SIG-M5 treated with dmso at 0.1 percent for 504 hours (cell line): Measurements from ENCODE around the gene GDPD4.

Experiments
- DNase-seq: peaks from one replicate; lab custom pipeline; 2025; ENCODE audit not compliant: unreplicated experiment; lab: John Stamatoyannopoulos, UW

The GDPD4 gene

DNA sequence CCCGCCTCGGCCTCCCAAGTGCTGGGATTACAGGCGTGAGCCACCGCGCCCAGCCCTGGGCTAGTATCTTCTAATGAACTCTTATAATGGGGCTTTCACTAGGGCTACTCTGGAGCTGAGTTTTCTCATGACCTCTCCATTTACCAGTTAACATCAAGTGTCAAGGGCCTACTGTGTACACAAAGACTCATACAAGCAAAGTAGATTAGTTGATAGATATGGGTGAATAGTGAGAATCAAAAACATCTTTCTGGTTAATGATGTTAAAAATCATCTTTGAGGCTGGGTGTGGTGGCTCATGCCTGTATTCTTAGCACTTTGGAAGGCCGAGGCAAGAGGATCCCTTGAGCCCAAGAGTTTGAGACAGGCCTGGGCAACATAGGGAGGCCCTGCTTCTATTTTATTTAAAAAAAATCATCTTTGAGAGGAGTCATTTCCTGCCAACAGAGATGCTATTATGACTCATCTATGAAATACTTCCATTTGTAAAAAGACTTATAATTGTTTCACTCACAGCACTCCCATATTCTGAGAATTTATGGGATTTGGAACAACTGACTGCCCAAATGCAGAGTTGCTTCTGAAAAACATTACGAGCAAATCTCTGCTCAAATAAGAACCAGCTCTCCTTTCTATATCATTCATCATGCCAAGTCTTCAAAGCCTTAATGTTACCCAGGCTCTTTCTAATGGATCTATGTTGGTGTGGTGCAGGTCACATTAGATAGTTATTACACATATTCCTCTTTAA lies 57.0 kb downstream of the GDPD4 start:
- DNase-seq: no peak

DNA sequence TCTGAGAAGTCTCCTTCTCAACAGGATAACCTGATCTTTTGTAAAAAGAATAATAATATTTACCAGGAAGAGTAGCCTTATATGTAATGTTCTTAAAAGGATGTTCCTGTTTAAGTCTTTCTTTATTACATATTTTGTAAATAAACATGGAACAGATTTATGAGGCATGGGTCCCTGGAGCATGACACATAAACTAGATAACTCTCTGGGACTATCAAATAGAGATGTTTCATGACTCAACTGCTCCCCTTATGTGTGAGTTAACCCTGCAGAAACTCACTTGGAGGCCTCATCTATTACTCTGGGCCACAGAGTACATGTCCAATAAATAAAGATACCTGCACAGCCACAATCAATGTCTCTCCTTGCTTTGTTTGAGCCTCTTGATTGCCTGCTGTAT lies 64.6 kb downstream of the GDPD4 start:
- no peak for DNase-seq

DNA sequence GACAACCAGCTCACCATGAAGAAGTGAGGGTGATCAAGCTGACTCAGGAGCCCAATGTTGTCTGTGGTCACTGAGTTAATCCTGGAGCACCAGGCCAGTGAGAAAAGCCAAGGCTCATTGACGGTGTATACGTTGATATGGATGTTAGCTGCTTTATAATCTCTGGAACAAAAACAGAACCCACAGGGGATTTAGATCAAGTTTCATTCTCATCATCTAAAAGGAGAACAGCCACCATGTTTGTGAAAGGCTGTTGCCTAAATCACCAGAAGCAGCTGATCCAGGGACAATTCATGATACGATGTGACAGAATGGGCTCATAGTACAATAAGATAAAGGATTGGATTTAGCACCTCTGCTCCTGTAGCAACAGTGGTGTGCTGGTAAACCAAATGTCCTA lies 68.5 kb downstream of the GDPD4 start:
- DNase-seq: no peak

DNA sequence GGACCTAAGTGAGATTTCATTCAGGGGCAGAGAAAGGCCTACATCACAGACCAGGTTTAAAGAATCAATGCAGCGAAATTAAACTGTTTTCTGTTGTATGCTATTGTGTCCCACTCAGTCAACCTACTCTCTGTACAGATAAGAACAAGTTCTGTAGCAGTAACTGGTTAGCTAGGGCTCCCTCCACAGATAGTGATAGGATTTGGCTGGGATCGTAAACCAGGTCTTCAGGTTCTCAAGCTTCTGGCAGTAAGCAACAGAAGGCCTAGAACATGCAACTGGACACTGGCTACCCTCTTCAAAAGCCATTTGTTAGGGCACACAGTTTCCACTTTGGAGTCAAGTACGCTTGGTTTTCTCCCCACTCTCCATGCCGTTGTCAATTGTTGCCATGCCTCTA lies 69.2 kb downstream of the GDPD4 start:
- no peak for DNase-seq

DNA sequence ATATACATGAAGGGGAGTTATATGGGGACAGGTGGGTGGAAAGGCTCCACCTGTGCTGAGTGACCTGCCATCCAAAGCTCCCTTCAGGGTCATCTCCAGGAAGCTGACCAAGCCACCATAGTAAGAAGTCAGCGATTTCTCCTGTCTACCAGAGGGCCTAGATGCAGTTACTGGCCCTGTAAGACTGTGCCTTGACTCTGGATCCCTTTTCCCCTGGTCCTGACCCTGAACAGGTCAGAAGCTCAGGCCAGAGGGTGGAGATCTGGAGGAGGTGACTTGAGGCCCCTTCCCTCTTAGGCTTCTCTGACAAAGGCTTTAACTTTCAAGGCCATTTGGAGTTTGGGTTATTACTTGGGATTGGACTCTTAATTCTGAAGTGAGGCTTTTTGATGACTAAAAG lies 69.7 kb downstream of the GDPD4 start:
- DNase-seq: no peak

DNA sequence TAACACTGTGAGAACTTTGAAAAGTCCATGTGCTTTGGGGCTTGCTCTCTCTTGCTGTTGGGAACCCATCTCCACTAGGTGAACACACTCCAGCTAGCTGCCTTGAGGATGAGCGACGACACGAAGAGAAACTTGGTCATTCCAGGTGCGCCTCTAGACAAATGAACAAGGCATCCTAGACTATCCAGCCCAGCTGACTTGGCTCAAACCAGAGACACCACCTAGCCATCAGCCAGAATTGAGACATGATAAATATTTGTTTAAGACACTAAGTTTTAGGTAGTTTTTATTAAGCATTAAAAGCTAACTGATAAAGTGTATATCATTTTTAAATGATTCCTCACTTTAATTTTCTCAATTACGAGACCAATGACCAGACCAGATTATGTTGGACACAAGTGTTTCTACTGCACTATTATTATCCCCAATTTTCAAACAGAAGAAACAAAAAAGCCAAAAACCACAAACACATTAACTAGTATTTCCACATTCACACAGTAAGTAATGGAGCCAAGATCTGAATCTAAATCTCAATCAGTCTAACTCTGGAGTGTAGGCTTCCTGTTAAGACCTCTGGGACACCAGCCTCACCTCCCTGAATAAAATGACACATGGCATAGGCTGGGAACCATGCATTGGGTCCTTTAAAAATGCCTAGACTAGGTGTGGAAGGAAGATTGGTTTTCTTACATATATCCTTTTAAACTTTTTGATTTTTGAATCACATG lies 70.4 kb downstream of the GDPD4 start:
- DNase-seq: no peak

DNA sequence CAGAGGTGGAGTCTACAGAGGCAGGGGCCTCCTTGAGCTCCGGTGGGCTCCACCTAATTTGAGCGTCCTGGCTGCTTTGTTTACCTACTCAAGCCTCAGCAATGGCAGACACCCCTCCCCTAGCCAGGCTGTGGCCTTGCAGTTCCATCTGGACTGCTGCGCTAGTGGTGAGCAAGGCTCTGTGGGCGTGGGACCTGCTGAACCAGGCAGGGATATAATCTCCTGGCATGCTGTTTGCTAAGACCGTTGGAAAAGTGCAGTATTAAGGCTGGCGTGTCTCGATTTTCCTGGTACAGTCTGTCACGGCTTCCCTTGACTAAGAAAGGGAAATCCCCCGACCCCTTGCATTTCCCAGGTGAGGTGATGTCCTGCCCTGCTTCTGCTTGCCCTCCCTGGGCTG lies 77.7 kb downstream of the GDPD4 start:
- no peak for DNase-seq

DNA sequence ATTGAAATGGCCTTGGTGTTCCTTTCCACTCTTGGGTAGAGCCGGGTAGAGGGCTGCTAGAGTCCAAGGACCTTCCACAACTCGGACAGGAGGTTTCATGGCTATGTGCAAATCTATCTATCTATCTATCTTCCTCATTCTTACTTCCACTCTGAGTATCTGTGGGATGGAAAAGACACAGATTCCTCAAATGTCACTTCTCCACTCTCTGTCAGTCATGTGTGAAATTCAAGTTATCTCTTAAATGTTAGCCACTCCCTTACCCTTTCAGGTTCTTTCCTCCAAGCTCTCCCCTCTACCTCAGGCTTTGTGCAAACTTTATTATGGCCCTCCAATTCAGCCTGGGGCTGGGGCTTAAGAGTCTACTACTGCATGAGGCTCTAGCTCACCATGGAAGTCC lies 84.3 kb downstream of the GDPD4 start:
- DNase-seq: peak; percentile 29

DNA sequence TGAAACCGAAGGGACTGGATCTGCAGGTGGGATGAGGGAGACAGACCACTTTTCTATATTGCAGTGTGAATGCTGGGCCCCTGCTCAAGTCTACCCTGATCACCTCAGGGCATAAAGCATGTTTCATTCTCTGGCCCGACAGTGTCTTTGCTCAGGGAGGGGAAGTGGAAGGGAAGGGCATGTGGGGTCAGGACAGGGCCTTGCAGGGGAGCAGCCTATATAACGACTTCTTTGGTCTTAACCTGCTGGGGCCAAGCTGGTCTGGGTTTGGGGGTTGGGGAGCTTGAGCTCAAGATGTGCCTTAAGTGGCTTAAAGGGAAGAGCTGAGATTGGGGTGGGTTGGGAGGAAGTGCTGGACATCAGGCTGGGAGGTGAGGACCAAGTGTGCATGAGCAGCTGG lies 86.4 kb downstream of the GDPD4 start:
- no peak for DNase-seq

DNA sequence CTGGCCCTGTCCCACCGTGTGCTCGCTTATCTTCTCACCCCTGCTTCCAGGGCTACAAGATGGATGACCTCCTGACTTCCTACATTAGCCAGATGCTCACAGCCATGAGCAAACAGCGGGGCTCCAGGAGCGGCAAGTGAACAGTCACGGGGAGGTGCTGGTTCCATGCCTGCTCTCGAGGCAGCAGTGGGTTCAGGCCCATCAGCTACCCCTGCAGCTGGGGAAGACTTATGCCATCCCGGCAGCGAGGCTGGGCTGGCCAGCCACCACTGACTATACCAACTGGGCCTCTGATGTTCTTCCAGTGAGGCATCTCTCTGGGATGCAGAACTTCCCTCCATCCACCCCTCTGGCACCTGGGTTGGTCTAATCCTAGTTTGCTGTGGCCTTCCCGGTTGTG lies 86.9 kb downstream of the GDPD4 start:
- DNase-seq: no peak

DNA sequence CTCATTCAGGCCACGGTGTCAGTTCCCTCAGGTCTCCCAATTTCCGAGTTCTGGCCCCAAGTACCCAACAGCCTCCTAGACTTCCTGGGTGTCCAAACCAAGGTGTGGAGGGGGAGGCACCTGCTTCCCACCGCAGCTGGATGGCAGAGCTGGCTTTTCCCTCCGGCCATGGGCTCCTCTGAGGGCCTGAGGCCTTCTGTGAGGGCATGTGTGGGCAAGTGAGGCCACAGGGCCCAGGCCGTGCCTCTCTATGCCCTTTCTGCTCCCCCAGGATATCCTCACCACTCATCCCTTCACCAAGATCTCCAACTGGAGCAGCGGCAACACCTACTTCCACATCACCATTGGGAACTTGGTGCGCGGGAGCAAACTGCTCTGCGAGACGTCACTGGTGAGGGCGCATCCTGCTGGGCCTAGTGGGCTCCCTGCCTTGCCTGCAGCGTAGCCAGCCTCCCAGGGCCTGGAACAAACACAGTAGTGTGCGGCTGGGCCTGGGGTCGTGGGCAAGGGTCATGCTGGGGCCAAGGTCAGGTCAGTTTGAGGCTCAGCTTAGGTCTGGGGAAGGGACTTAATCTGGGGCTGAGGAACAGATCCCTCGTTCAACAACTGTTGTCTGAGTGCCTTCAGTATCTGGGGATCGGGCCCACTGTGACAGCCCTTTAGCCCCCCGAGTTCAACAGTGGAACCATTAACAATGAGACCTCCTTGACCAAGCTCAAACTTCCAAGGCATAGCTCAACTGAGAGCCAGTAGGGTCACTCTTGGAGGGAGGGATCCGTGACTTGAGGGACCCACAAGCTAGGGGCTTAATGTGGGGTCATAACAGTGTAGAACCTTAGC lies 87.7 kb downstream of the GDPD4 start:
- DNase-seq: no peak

DNA sequence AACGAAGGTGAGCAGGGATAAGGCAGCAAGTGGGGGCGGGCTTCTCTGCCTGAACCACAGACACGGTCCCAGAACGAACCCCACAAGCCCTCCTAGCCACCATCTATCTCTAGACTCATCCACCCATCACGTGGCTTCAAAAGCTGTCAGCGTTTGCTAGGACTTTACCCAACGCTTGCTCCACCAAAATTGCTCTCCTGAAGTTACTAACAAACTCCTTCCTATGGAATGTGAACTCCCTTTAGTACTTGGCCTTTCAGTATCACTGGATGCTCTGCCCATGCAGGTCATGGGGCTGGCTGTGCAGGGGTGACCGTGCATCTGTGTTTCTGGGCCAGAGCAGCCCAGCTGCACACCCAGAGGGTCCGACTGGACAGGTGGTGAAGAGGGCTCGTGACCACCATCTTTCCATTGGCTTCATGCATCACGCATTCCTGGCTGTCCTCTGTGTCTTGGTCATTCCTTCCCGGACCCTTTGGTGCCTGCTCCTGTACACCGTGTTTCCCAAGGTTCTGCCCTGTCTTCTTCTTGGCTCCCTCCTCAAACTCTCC lies 88.4 kb downstream of the GDPD4 start:
- no peak for DNase-seq

DNA sequence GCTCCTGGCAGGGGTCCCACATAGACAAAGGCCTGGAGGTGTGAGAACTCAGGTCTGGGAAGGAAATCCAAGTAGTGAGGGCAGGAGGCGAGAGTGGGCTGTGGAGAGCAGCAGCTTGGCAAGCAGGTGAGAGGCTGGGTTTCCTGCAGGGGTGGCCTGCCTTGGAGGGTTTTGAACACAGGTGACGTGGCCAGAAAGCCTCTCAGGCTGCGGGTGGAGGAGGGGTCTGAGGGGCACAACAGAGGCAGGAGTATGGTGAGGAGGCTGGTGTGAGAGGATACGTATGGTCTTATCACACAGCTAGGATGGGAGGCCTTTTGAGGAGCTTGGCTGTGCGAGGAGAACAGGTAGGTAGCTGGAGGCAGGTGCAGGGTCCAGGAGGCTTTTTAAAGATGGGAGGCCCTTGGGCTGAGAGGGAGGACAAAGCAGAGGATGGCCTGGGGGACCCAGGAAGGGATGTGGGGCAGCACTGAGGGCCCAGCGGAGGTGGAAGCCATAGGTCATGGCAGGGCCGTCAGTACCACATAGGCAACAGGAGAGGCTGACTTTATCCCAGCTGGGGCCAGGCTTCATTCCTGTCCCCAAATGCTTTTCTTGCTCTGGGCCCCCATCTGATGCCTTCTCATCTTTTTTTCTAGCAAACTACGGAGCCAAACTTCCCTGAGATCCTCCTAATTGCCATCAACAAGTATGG lies 89.0 kb downstream of the GDPD4 start:
- DNase-seq: no peak

DNA sequence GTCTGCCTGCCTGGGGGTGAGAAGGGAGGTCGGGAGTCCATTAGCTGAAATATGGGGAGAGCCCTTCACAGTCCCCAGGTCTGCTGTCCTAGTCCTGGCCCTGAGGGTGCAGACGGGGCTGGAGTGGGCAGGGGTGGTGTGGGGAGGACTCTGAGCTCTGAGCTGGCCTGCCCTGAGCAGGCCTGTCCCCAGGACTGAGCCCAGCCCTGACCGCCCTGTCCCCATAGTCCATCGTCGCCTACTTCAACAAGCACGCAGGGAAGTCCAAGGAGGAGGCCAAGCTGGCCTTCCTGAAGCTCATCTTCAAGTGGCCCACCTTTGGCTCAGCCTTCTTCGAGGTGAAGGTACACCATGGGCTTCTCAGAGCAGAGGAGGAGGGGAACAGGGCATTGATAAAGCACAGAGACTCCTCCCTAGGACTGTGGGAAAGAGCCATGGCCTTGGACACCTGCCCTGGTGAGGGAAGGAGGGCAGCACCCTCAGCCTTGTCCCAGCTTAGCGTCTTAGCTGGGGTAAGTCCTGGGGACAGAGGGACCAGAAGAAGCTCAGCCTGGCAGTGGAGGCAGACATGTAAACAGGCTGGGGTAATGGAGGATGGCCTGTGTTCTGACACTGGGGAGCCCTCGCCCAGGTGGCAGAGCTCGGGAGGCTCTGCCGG lies 89.8 kb downstream of the GDPD4 start:
- DNase-seq: no peak

DNA sequence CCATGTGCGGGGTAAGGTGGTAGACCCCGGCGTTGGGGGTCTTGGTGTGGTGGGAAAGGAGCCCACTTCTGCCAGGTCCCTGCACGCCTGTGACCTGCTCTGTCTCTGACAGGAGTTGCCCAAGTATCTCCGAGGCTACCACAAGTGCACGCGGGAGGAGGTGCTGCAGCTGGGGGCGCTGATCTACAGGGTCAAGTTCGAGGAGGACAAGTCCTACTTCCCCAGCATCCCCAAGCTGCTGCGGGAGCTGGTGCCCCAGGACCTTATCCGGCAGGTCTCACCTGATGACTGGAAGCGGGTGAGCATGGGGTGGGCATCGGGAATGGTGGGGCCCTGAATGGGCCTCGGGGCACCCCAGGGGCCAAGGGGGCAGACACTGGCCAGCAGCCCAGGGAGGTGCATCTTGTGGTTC lies 90.4 kb downstream of the GDPD4 start:
- DNase-seq: no peak

DNA sequence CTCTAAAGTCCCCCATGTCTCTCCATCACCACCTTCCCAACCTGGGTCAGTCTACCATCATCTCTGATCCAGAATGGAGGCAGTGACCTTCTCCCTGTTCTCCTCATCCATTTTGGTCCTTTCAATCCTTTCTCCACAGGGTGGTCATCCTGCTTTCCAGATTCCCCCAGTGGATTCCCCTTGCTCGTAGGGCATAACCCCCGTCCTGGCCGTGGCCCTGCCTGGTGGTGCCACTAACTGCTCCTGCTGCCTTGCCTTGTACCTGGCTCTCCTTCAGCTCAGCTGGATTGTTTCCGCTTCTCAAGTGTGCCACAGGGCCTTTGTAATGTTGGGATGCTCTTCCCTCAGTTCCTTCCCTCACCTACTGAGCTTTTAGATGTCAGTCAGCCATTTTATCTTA lies 91.8 kb downstream of the GDPD4 start:
- DNase-seq: no peak

DNA sequence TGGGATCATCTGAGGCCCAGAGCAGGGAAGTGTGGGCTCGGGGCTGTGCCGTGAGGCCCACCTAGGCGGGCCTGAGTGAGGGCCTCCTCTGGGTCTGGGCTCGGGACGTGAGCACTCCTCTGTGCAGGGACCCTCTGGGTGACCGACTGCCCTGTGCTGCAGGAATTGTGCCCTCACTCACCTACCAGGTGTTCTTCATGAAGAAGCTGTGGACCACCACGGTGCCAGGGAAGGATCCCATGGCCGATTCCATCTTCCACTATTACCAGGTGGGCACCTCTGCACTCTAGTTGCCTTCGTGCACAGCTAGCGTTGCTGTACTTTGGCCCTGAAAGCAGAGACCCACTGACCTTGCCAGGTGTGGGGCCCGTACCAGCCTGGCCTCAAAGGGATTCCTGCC lies 93.0 kb downstream of the GDPD4 start:
- DNase-seq: no peak

DNA sequence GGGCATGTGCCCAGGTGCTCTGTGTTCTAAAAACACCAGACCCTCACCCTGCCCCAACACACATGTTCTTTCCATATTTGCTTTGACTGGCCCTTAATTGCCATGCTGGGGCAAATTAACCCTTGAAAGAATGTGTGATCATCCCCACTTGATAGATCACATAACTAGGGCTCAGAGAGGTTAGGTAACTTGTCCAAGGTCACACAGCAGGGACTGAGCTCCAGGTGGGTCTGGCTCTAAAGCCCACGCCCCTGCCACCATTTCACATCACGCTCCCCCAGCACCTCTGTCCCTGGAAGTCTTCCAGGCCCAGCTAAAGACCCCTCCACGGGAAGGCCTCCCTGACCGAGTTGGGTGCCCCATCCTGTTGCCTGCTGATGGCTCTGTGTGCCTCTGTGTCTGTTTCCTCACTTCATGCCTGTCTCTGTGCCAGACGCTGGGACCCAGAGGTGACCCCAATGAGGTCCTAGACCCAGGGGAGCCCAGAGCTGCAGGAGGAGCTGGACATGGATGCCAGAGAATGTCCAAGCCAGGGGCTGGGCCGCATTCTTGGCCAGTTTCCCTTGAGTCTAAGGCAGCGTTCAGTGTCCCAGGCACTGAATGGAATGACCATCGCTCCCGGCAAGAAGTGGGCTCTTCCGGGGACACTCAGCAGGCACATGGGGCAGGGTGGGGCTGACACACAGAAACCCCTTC lies 93.7 kb downstream of the GDPD4 start:
- DNase-seq: no peak

DNA sequence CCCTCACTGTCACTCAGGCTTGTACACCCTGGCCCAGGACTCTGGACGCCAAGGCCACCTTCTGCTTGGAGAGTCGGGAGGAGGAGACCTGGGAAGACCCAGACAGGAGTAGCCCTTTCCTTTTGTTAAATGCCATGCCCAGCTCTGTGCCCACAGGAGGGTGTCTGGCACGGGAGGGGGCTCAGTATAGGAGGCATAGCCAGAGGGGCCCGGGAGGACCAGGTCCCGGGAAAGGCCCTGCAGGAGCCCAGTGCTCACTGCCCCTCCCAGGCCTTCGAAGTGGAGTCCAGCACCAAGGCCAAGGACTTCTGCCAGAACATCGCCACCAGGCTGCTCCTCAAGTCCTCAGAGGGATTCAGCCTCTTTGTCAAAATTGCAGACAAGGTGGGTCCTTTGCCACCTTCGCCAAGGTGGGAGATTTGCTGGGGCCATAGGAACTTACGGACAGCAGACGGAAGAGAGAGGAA lies 94.4 kb downstream of the GDPD4 start:
- DNase-seq: no peak
